HG02981 (cell line): ENCODE measurements around the gene ADAMTSL3.
"Not testable (repeated sequence)": the region's sequence is repeated elsewhere in the genome, so short reads cannot be mapped to it uniquely, and the experiment has no call there.

Source experiments
- ATAC-seq: cut with Tn5 transposase; IDR thresholded peaks from one replicate; pipeline ENCODE4 v1.9.1; 2021; ENCODE audit warnings: mild to moderate bottlenecking, moderate library complexity; ENCODE audit not compliant: unreplicated experiment

Gene ADAMTSL3

GRCh38 chr15:83697716-83698115 is 43.8 kb downstream of the ADAMTSL3 start:
- no peak for ATAC-seq

- ATAC-seq: no peak
Observed at GRCh38 chr15:83698294-83698693, 44.4 kb downstream of the ADAMTSL3 start.

- ATAC-seq: no peak
Observed at GRCh38 chr15:83699028-83699427, 45.1 kb downstream of the ADAMTSL3 start.

GRCh38 chr15:83700082-83700481 is 46.2 kb downstream of the ADAMTSL3 start:
- ATAC-seq: no peak

- ATAC-seq: not testable (repeated sequence)
Observed at GRCh38 chr15:83702314-83702713, 48.4 kb downstream of the ADAMTSL3 start.

GRCh38 chr15:83708328-83708727 is 54.4 kb downstream of the ADAMTSL3 start:
- ATAC-seq: no peak

- no peak for ATAC-seq
Observed at GRCh38 chr15:83709241-83709640, 55.3 kb downstream of the ADAMTSL3 start.

- ATAC-seq: no peak
Observed at GRCh38 chr15:83709811-83710210, 55.9 kb downstream of the ADAMTSL3 start.

- ATAC-seq: no peak
Observed at GRCh38 chr15:83710452-83710851, 56.5 kb downstream of the ADAMTSL3 start.

GRCh38 chr15:83711236-83711635 is 57.3 kb downstream of the ADAMTSL3 start:
- no peak for ATAC-seq

- no peak for ATAC-seq
Observed at GRCh38 chr15:83713242-83713641, 59.3 kb downstream of the ADAMTSL3 start.

- no peak for ATAC-seq
Observed at GRCh38 chr15:83714939-83715628, 61.2 kb downstream of the ADAMTSL3 start.

- ATAC-seq: no peak
Observed at GRCh38 chr15:83716605-83717004, 62.7 kb downstream of the ADAMTSL3 start.

GRCh38 chr15:83717010-83717409 is 63.1 kb downstream of the ADAMTSL3 start:
- no peak for ATAC-seq

- no peak for ATAC-seq
Observed at GRCh38 chr15:83720468-83720867, 66.5 kb downstream of the ADAMTSL3 start.

- no peak for ATAC-seq
Observed at GRCh38 chr15:83721031-83721430, 67.1 kb downstream of the ADAMTSL3 start.

- no peak for ATAC-seq
Observed at GRCh38 chr15:83721981-83722380, 68.1 kb downstream of the ADAMTSL3 start.

GRCh38 chr15:83723216-83723615 is 69.3 kb downstream of the ADAMTSL3 start:
- no peak for ATAC-seq

GRCh38 chr15:83732196-83732595 is 78.3 kb downstream of the ADAMTSL3 start:
- no peak for ATAC-seq

GRCh38 chr15:83732770-83733169 is 78.8 kb downstream of the ADAMTSL3 start:
- no peak for ATAC-seq

- no peak for ATAC-seq
Observed at GRCh38 chr15:83733206-83733605, 79.3 kb downstream of the ADAMTSL3 start.

GRCh38 chr15:83733691-83734090 is 79.8 kb downstream of the ADAMTSL3 start:
- ATAC-seq: no peak

- ATAC-seq: no peak
Observed at GRCh38 chr15:83734487-83734886, 80.6 kb downstream of the ADAMTSL3 start.
